WTC11 (cell line): ENCODE measurements around the gene MFSD1. TPM values are rescaled to one million over a fixed set of nuclear protein-coding genes. Genes with fewer than 3 reads are reported as not detected.
"Not testable (repeated sequence)": the region's sequence is repeated elsewhere in the genome, so short reads cannot be mapped to it uniquely, and the experiment has no call there.

Experiments
- ATAC-seq: fragments of 200-7000 bp; cut with Tn5 transposase; 2 replicates; pipeline ENCODE4 v1.10.0; 2021; ENCODE audit warnings: mild to moderate bottlenecking, moderate library complexity
- CTCF ChIA-PET: fragments of 300-600 bp; sonication (Branson Sonifier 250); formaldehyde crosslinking; loops from one replicate; lab custom pipeline; 2021; ENCODE audit warnings: antibody characterized with exemption; lab: Charles Lee
- POLR2A ChIA-PET: fragments of 350-600 bp; sonication (Branson Sonifier 250); formaldehyde crosslinking; loops from one replicate; lab custom pipeline; 2021; ENCODE audit warnings: antibody characterized with exemption; lab: Charles Lee
- DNase-seq: peaks from one replicate; pipeline ENCODE4 v3.0.0; 2021; ENCODE audit warnings: low spot score
- H3K27ac Mint-ChIP-seq: 2 replicates; pipeline ENCODE4 v1.8.0; 2021; ENCODE audit warnings: mixed read lengths
- H3K27me3 Mint-ChIP-seq: 2 replicates; pipeline ENCODE4 v1.8.0; 2021; ENCODE audit warnings: low read depth, mild to moderate bottlenecking, moderate library complexity, mixed read lengths
- H3K36me3 Mint-ChIP-seq: 2 replicates; pipeline ENCODE4 v1.8.0; 2021; ENCODE audit warnings: mixed read lengths
- H3K4me1 Mint-ChIP-seq: 2 replicates; pipeline ENCODE4 v1.8.0; 2022; ENCODE audit warnings: mixed read lengths
- H3K4me3 Mint-ChIP-seq: 2 replicates; pipeline ENCODE4 v1.8.0; 2021; ENCODE audit warnings: mild to moderate bottlenecking, moderate library complexity, mixed read lengths
- H3K9me3 Mint-ChIP-seq: 2 replicates; pipeline ENCODE4 v1.8.0; 2021; ENCODE audit warnings: mixed read lengths
- AR ChIP-seq: fragments of 250-450 bp; sonication (Bioruptor Pico); IDR thresholded peaks from 2 replicates; pipeline ENCODE4 v1.9.0; 2021; ENCODE audit warnings: mild to moderate bottlenecking
- ATF1 ChIP-seq: sonication (generic); formaldehyde crosslinking; IDR thresholded peaks from 2 replicates; pipeline ENCODE4 v1.8.1; 2023; ENCODE audit warnings: mild to moderate bottlenecking, moderate library complexity, missing genetic modification reagents
- CREM ChIP-seq: sonication (generic); formaldehyde crosslinking; IDR thresholded peaks from 2 replicates; pipeline ENCODE4 v1.8.1; 2022; ENCODE audit warnings: mild to moderate bottlenecking, missing genetic modification reagents, moderate library complexity
- CTCF ChIP-seq: fragments of 200-600 bp; IDR thresholded peaks from 2 replicates; pipeline ENCODE4 v1.8.0; 2022; ENCODE audit warnings: antibody characterized with exemption
- E2F1 ChIP-seq: sonication (generic); formaldehyde crosslinking; IDR thresholded peaks from 2 replicates; pipeline ENCODE4 v1.8.0; 2022; ENCODE audit warnings: mild to moderate bottlenecking, missing genetic modification reagents
- GABPB1 ChIP-seq: sonication (generic); formaldehyde crosslinking; IDR thresholded peaks from 2 replicates; pipeline ENCODE4 v1.8.1; 2023; ENCODE audit warnings: mild to moderate bottlenecking, missing genetic modification reagents
- HMGXB4 ChIP-seq: sonication (generic); formaldehyde crosslinking; IDR thresholded peaks from 2 replicates; pipeline ENCODE4 v1.8.1; 2023; ENCODE audit warnings: mild to moderate bottlenecking, moderate library complexity, missing genetic modification reagents
- MXD4 ChIP-seq: fragments of 250-450 bp; sonication (Bioruptor Pico); IDR thresholded peaks from 2 replicates; pipeline ENCODE4 v1.8.0; 2021; ENCODE audit warnings: mild to moderate bottlenecking, moderate library complexity, borderline replicate concordance
- MYBL2 ChIP-seq: sonication (generic); formaldehyde crosslinking; IDR thresholded peaks from 2 replicates; pipeline ENCODE4 v1.8.1; 2023; ENCODE audit warnings: mild to moderate bottlenecking, moderate library complexity, missing genetic modification reagents
- NR3C1 ChIP-seq: sonication (generic); formaldehyde crosslinking; conservative IDR thresholded peaks from 2 replicates; pipeline ENCODE4 v1.8.1; 2023; ENCODE audit warnings: low read depth, mild to moderate bottlenecking, missing genetic modification reagents
- ZNF121 ChIP-seq: sonication (generic); formaldehyde crosslinking; IDR thresholded peaks from 2 replicates; pipeline ENCODE4 v1.8.0; 2023; ENCODE audit warnings: missing genetic modification reagents
- ZNF263 ChIP-seq: sonication (generic); formaldehyde crosslinking; IDR thresholded peaks from 2 replicates; pipeline ENCODE4 v1.8.1; 2022; ENCODE audit warnings: low read depth, mild to moderate bottlenecking, moderate library complexity, missing genetic modification reagents
- ZNF281 ChIP-seq: sonication (generic); formaldehyde crosslinking; IDR thresholded peaks from 2 replicates; pipeline ENCODE4 v1.8.0; 2023; ENCODE audit warnings: mild to moderate bottlenecking, missing genetic modification reagents
- ZNF396 ChIP-seq: fragments of 250-450 bp; sonication (Bioruptor Pico); IDR thresholded peaks from 2 replicates; pipeline ENCODE4 v1.8.0; 2021; ENCODE audit warnings: mild to moderate bottlenecking, moderate library complexity, borderline replicate concordance
- ZNF425 ChIP-seq: fragments of 250-450 bp; sonication (Bioruptor Pico); conservative IDR thresholded peaks from 2 replicates; pipeline ENCODE4 v1.9.0; 2021; ENCODE audit warnings: mild to moderate bottlenecking
- total RNA-seq: library from RNA; stranded (reverse); gene quantifications from 3 replicates; pipeline ENCODE4 v1.2.3, GENCODE V29; 2021

MFSD1 gene
- total RNA-seq, 1 experiment from 2014 or later: 8.2 TPM

- TF ChIP-seq CREM (CRISPR knock-in tag) (no peak), CTCF (peak; percentile 11)
- Mint-ChIP-seq H3K27ac (no peak overlapping the region), H3K27me3 (peaks cover 2% of the 10 kb centered on the region), H3K4me1 (no peaks in the 10 kb centered on the region; the same call in 1 of the 2 replicates), H3K4me3 (no peak overlapping the region), H3K36me3 (no peaks in the 10 kb centered on the region), H3K9me3 (no peaks in the 10 kb centered on the region)
- ChIA-PET POLR2A (no interaction called here), CTCF (interaction anchor here (0.6 to 1.6 kb wide), 16 partner anchors 10 to 1594 kb away, joined by 3 to 46 read pairs (median 5); partner anchors contain the start of genes GFM1, LXN, MFSD1 and RARRES1)
- ATAC-seq: peak; percentile 65
- DNase-seq: no peak
Observed at GRCh38 chr3:158790901-158791589, 10.8 kb upstream of the MFSD1 start.

- ATAC-seq, H3K27me3 Mint-ChIP-seq, H3K36me3 Mint-ChIP-seq, POLR2A ChIA-PET, H3K4me3 Mint-ChIP-seq, H3K4me1 Mint-ChIP-seq, H3K27ac Mint-ChIP-seq, DNase-seq, H3K9me3 Mint-ChIP-seq: not testable (repeated sequence)
- CTCF ChIA-PET: interaction anchor here (0.6 to 1.6 kb wide), 16 partner anchors 10 to 1594 kb away, joined by 3 to 46 read pairs (median 5); partner anchors contain the start of genes GFM1, LXN, MFSD1 and RARRES1
Observed at GRCh38 chr3:158791590-158791920, 10.3 kb upstream of the MFSD1 start.

- peaks cover 6% of the 10 kb centered on the region for H3K27me3 Mint-ChIP-seq
- no peaks in the 10 kb centered on the region for H3K36me3 Mint-ChIP-seq
- no peaks in the 10 kb centered on the region; the same call in 1 of the 2 replicates for H3K4me1 Mint-ChIP-seq
- no peak for DNase-seq
- H3K9me3 Mint-ChIP-seq: no peaks in the 10 kb centered on the region
- ChIA-PET POLR2A (no interaction called here), CTCF (interaction anchor here (0.8 kb wide), 1 partner anchor 65 kb away, joined by 3 read pairs; no protein-coding TSS in a partner anchor)
- H3K4me3 Mint-ChIP-seq: no peak overlapping the region
- no peak for ATAC-seq
- H3K27ac Mint-ChIP-seq: no peak overlapping the region
- TF ChIP-seq ZNF396 (CRISPR knock-in tag) (no peak), E2F1 (CRISPR knock-in tag) (no peak), ATF1 (no peak), ZNF263 (CRISPR knock-in tag) (no peak), ZNF425 (CRISPR knock-in tag) (no peak), ZNF281 (no peak), MYBL2 (CRISPR knock-in tag) (no peak), MXD4 (CRISPR knock-in tag) (no peak), HMGXB4 (CRISPR knock-in tag) (no peak), NR3C1 (CRISPR knock-in tag) (no peak), CTCF (no peak), ZNF121 (CRISPR knock-in tag) (no peak), AR (CRISPR knock-in tag) (no peak), GABPB1 (no peak)
Observed at GRCh38 chr3:158792709-158793108, 9.1 kb upstream of the MFSD1 start.
